NT2/D1 (cell line): ENCODE data around the gene SIGLEC12.

Experiments used
- YY1 ChIP-seq: IDR thresholded peaks from 2 replicates; pipeline ENCODE4 v1.6.1; 2011; ENCODE audit not compliant: insufficient read length, insufficient read depth
- ZNF274 ChIP-seq: IDR thresholded peaks from 2 replicates; pipeline ENCODE4 v1.6.1; 2011; ENCODE audit warnings: mild to moderate bottlenecking, low read depth, low read length

DNA sequence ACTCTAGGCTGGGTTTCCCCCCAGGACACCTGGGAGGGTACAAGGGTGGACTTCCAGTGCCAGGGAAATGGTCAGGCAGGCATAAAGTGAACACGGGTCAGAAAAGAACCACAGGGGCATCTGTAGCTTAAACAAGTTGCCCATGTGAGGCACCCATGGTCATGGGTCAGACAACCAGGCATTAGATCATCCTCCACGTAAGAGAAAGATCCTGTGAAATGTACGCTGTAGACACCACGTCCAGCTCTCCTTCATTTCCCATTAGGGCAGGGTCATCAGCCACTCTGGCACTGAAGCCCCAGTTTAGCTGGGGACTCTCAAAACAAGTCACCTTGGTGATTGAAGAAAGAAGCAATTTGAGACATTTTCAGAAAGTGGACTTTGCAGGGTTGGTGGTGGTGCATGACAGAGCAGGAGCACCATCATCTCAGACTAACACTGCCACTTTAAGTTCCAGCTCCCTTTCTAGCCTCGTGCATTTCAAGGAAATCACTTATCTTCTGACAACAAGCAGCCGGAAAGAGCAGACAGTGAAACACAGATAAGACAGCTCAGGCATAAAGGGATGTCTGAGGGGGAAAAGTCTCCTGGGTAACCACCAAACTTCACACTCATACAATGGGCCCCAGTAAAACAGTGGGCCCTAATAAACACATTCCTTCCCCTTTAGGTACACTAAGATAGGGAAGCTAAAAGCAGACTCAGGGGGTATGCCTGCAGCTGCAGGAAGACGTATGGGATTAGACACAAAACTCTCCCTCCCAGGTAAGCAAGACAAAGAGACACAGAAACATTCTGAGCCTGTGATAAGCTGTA is 46.0 kb upstream of the SIGLEC12 start:
- TF ChIP-seq ZNF274 (no peak), YY1 (no peak)
